WERI-Rb-1 (cell line): ENCODE results near the gene DLG1.

Experiments used
- DNase-seq: peaks from one replicate; pipeline ENCODE4 v3.0.0-alpha.2; 2020
- H3K27ac ChIP-seq: fragments of 250-450 bp; sonication (Bioruptor Pico); 2 replicates; pipeline ENCODE4 v1.5.1; 2020; ENCODE audit warnings: mild to moderate bottlenecking, moderate library complexity
- H3K27me3 ChIP-seq: fragments of 250-450 bp; sonication (Bioruptor Pico); 2 replicates; pipeline ENCODE4 v1.5.1; 2021; ENCODE audit warnings: mild to moderate bottlenecking, low read depth, moderate library complexity; ENCODE audit not compliant: insufficient read depth, severe bottlenecking
- H3K36me3 ChIP-seq: fragments of 250-450 bp; sonication (Bioruptor Pico); 2 replicates; pipeline ENCODE4 v1.5.1; 2020; ENCODE audit warnings: mild to moderate bottlenecking, moderate library complexity
- H3K4me3 ChIP-seq: 2 replicates; pipeline ENCODE4 v1.5.1; 2011; ENCODE audit warnings: low read depth, mild to moderate bottlenecking, control low read depth, low read length
- H3K9me3 ChIP-seq: fragments of 250-450 bp; sonication (Bioruptor Pico); 2 replicates; pipeline ENCODE4 v1.5.1; 2021; ENCODE audit warnings: mild to moderate bottlenecking, moderate library complexity; ENCODE audit not compliant: severe bottlenecking
- CTCF ChIP-seq: IDR thresholded peaks from 2 replicates; pipeline ENCODE4 v1.5.1; 2011; ENCODE audit warnings: low read depth, mild to moderate bottlenecking, control low read depth, inconsistent platforms, low read length

The DLG1 gene

GRCh38 chr3:197001106-197001971, 297.1 kb downstream of the DLG1 start:
- DNase-seq, result no peak

GRCh38 chr3:197000211-197000610, 298.2 kb downstream of the DLG1 start:
- no peaks in the 10 kb centered on the region for H3K36me3 ChIP-seq
- no peak for DNase-seq

More at GRCh38 chr3:197001106-197001971, 297.1 kb downstream of the DLG1 start:
- no peaks in the 10 kb centered on the region for H3K27me3 ChIP-seq
- no peak overlapping the region for H3K4me3 ChIP-seq
- H3K36me3 ChIP-seq, result no peaks in the 10 kb centered on the region
- no peaks in the 10 kb centered on the region for H3K9me3 ChIP-seq
- H3K27ac ChIP-seq, result no peak overlapping the region
- TF ChIP-seq CTCF, result no peak

GRCh38 chr3:196998966-196999760, 299.2 kb downstream of the DLG1 start:
- no peaks in the 10 kb centered on the region for H3K27me3 ChIP-seq
- no peak for DNase-seq
- no peak for TF ChIP-seq CTCF

More at GRCh38 chr3:197000211-197000610, 298.2 kb downstream of the DLG1 start:
- H3K27me3 ChIP-seq, result no peaks in the 10 kb centered on the region
- H3K27ac ChIP-seq, result no peak overlapping the region
- H3K4me3 ChIP-seq, result no peak overlapping the region
- no peak for TF ChIP-seq CTCF
- H3K9me3 ChIP-seq, result no peaks in the 10 kb centered on the region

GRCh38 chr3:196997311-196997710, 301.1 kb downstream of the DLG1 start:
- DNase-seq, result no peak
- Histone ChIP-seq H3K36me3 (no peaks in the 10 kb centered on the region), H3K9me3 (no peaks in the 10 kb centered on the region), H3K27ac (no peak overlapping the region), H3K27me3 (no peaks in the 10 kb centered on the region), H3K4me3 (no peak overlapping the region)
- TF ChIP-seq CTCF, result no peak

More at GRCh38 chr3:196998966-196999760, 299.2 kb downstream of the DLG1 start:
- H3K4me3 ChIP-seq, result no peak overlapping the region
- no peaks in the 10 kb centered on the region for H3K36me3 ChIP-seq
- no peaks in the 10 kb centered on the region for H3K9me3 ChIP-seq
- no peak overlapping the region for H3K27ac ChIP-seq

GRCh38 chr3:196996454-196997265, 301.8 kb downstream of the DLG1 start:
- Histone ChIP-seq H3K27me3 (no peaks in the 10 kb centered on the region), H3K27ac (no peak overlapping the region), H3K9me3 (no peaks in the 10 kb centered on the region), H3K4me3 (no peak overlapping the region), H3K36me3 (no peaks in the 10 kb centered on the region)
- no peak for DNase-seq
- no peak for TF ChIP-seq CTCF
